Activated naive CD4-positive, alpha-beta T cell treated with anti-CD3 and anti-CD28 coated beads, Interleukin-2, amount 10 ng/mL, durations not matched to agents 7 days and 5 days (primary cell): ENCODE data around the gene SLK.

ENCODE experiments used
- CTCF ChIA-PET: fragments of 350-600 bp; sonication (Branson Sonifier 250); formaldehyde crosslinking; loops from one replicate; lab custom pipeline; 2021; ENCODE audit warnings: antibody characterized with exemption; lab: Charles Lee
- DNase-seq: peaks from one replicate; pipeline ENCODE4 v3.0.0-alpha.2; 2020
- H3K27ac Mint-ChIP-seq: one replicate; pipeline ENCODE4 v1.8.0; 2021; ENCODE audit warnings: mild to moderate bottlenecking, moderate library complexity, mixed read lengths
- H3K27me3 Mint-ChIP-seq: one replicate; pipeline ENCODE4 v1.8.0; 2021; ENCODE audit warnings: mild to moderate bottlenecking, mixed read lengths
- H3K36me3 Mint-ChIP-seq: one replicate; pipeline ENCODE4 v1.8.0; 2021; ENCODE audit warnings: mixed read lengths
- H3K4me1 Mint-ChIP-seq: one replicate; pipeline ENCODE4 v1.8.0; 2021; ENCODE audit warnings: mixed read lengths
- H3K4me3 Mint-ChIP-seq: one replicate; pipeline ENCODE4 v1.8.0; 2021; ENCODE audit warnings: mild to moderate bottlenecking, moderate library complexity, mixed read lengths
- H3K9me3 Mint-ChIP-seq: one replicate; pipeline ENCODE4 v1.8.0; 2021; ENCODE audit warnings: mixed read lengths

The SLK gene

DNA sequence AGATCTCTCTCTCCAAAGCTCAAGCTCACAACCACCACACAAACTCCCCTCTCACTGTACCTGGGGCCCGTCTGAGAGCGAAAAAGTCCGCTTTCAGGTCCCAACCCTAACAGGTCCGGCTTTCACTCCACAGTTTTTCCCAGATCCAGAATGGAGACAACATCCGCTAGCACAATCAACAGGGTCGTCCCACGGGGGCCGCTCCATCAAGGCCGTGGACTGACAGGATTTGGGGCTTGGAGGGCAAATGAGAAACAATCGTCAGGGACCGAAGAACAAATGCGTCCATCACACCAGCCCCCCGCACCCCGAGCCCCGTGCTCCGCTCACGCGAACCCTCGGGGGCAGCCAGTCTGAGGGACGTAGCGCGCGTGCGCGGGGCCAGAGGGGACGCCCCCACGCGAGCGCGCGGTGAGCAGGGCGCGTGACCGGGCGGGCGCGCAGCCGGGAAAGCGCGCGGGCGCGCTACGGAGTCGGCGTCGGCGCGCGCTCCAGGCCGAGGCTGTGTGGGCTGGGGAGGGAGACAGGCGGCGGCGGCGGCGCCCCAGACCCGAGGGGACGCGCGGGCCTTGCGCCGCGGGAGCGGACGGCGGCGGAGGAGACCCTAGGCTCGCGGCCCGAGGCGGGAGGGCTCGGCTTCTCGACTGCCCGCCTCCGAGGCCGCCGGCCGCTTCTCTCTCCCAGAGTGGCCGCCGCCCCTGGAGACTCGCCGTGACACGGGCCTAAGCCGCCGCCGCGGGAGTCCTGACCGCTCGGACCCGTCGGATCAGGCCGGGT, at the start of gene SLK:
Gene SLK (plus strand): TSS at position 470 of the 777 bp plus-strand sequence. CDS start 606 bp downstream, outside the sequence.
- Mint-ChIP-seq H3K36me3 (peaks cover 9% of the 10 kb centered on the region), H3K27me3 (no peaks in the 10 kb centered on the region), H3K4me1 (peaks cover 38% of the 10 kb centered on the region), H3K9me3 (no peaks in the 10 kb centered on the region), H3K27ac (peak within 1 kb of the TSS; percentile 94), H3K4me3 (peak within 1 kb of the TSS; percentile 93)
- CTCF ChIA-PET = interaction anchor here (1.0 to 1.6 kb wide), 2 partner anchors 16 to 59 kb away, joined by 3 to 7 read pairs; no protein-coding TSS in a partner anchor
- DNase-seq = peak; percentile 82

DNA sequence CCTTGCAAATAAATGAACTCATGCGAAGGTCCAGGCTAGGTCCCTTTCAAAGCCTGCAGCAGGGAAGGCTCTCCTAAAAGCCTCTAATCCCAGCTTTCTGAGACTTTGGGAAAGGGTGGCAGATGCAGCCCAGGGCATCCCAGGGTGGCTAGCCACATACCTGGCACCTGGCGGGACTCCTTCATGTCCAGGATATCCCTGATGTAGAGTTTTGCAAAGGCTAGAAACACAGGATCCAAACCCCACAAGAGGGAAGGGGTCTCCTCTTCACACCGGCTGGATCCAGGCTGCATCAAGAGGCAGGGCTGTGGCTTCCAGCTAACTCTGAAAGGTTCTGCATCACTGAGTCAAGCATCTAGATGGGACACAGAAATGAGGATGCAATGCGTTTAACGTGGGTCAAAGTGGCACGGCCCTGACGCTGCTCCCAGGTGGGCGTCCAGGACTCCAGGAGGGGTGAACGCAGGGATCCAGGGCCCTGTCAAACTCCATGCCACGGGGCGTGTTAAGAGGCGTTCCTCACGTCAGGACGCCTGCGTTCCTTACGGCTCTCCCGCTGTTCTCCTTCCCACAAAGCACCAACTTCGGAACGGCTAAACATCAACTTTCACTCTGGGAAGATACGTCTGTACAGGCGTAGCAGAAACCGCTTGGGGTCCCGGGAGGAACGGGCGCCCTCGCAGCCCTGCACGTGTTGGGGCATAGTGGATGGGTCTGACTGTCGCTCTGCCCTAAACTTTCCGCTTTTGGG, 49.5 kb upstream of the SLK start:
- H3K27ac Mint-ChIP-seq = peak overlapping the region; percentile 90
- H3K36me3 Mint-ChIP-seq = peaks cover 41% of the 10 kb centered on the region
- no peaks in the 10 kb centered on the region for H3K27me3 Mint-ChIP-seq
- peak overlapping the region; percentile 84 for H3K4me3 Mint-ChIP-seq
- CTCF ChIA-PET = interaction anchor here (1.4 to 2.4 kb wide), 2 partner anchors 16 to 23 kb away, joined by 3 to 12 read pairs; no protein-coding TSS in a partner anchor
- peak; percentile 50 for DNase-seq
- H3K9me3 Mint-ChIP-seq = peaks cover 7% of the 10 kb centered on the region
- peaks cover 51% of the 10 kb centered on the region for H3K4me1 Mint-ChIP-seq

DNA sequence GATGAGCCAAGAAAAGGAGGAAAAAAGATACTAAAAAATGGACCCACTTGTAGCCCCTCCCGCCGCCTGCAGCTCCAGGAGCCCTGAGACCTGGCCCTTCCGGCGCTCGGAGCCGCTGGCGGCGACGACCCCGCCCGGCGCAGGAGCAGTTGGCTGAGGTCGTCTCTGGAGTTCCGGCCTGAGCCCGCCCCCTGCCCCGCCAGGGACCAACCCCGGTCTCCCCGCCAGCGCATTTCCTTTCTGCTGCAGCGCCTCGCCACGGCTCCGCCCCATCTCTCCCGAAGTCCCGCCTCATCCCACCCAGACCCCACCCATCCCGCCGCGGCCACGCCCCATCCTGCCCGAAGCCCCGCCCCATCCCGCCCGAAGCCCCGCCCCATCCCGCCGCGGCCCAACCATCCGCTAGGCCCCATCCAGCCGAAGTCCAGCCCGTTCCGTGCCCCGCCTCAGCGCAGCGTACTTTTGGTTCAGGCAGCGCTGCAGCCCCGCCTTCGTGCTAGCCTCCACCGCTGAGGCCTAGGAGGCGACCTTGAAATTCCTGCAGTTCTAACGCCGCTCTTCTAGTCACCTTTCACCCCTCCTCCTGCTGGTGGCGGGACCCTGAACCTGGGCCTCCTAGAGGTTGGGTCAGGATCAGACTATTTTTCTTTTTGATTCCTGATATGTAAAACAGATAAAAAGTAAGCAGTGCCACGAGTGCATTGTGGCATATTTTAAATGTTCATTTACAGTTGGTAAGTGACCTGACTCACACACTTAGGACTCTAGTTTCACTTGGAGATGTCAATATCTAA, 48.7 kb upstream of the SLK start, which contains the start of gene STN1:
Gene STN1 (minus strand): TSS at position 132 of the 794 bp plus-strand sequence. CDS start 590 bp downstream, outside the sequence.
- peak; percentile 97 for DNase-seq
- peaks cover 43% of the 10 kb centered on the region for H3K4me1 Mint-ChIP-seq
- H3K27me3 Mint-ChIP-seq = no peaks in the 10 kb centered on the region
- H3K9me3 Mint-ChIP-seq = peaks cover 7% of the 10 kb centered on the region
- peaks cover 33% of the 10 kb centered on the region for H3K36me3 Mint-ChIP-seq
- peak within 1 kb of the TSS; percentile 84 for H3K4me3 Mint-ChIP-seq
- CTCF ChIA-PET = interaction anchor here (1.1 to 2.4 kb wide), 3 partner anchors 17 to 32 kb away, joined by 3 to 12 read pairs (median 3); no protein-coding TSS in a partner anchor
- H3K27ac Mint-ChIP-seq = peak within 1 kb of the TSS; percentile 90

DNA sequence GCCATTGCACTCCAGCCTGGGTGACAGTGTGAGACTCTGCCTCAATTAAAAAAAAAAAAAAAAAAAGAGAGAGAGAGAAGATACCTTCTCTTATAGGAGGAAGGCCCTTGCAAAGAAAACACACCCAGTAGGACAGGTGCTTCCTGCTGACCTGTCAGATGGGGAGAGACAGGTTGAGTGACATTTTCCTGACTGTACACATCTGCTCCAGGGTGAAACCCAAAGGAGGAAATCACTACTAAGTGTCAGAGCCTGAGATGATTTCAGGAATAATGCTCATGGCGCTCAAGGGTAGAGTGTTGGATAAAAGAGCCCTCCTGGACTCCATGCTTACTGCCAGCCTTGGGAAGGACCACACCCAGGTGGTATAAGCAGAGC, 47.3 kb upstream of the SLK start:
- Mint-ChIP-seq H3K9me3 (peaks cover 7% of the 10 kb centered on the region), H3K4me1 (peaks cover 34% of the 10 kb centered on the region), H3K27ac (no peak overlapping the region), H3K4me3 (no peak overlapping the region), H3K36me3 (peaks cover 25% of the 10 kb centered on the region), H3K27me3 (no peaks in the 10 kb centered on the region)
- CTCF ChIA-PET = interaction anchor here (0.5 to 2.3 kb wide), 4 partner anchors 10 to 34 kb away, joined by 3 to 6 read pairs (median 4); no protein-coding TSS in a partner anchor
- DNase-seq = no peak

DNA sequence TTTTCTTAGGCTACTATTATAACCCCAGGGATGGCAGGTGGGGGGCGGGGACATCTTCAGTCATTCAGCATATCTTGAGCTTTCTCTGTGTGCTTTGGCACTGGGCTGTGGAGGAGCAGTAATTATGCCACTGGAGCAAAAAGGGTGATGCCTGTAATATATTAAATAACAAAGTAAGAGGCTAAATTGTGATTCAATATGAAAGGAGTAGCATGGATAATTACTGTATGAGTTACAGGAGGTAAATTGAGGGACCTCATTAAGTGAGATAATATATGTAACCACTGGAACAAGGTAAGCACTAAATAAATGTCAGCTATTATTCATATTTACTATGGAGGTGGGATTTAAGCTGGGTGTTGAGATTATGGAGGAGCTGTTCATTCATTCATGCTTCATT, 45.7 kb upstream of the SLK start:
- no peak for DNase-seq
- no peak overlapping the region for H3K4me3 Mint-ChIP-seq
- H3K27ac Mint-ChIP-seq = no peak overlapping the region
- peaks cover 1% of the 10 kb centered on the region for H3K27me3 Mint-ChIP-seq
- peaks cover 9% of the 10 kb centered on the region for H3K36me3 Mint-ChIP-seq
- CTCF ChIA-PET = interaction anchor here (1.1 to 2.7 kb wide), 11 partner anchors 11 to 201 kb away, joined by 3 to 19 read pairs (median 7); partner anchors contain the start of gene SFR1
- H3K9me3 Mint-ChIP-seq = no peaks in the 10 kb centered on the region
- peaks cover 18% of the 10 kb centered on the region for H3K4me1 Mint-ChIP-seq

DNA sequence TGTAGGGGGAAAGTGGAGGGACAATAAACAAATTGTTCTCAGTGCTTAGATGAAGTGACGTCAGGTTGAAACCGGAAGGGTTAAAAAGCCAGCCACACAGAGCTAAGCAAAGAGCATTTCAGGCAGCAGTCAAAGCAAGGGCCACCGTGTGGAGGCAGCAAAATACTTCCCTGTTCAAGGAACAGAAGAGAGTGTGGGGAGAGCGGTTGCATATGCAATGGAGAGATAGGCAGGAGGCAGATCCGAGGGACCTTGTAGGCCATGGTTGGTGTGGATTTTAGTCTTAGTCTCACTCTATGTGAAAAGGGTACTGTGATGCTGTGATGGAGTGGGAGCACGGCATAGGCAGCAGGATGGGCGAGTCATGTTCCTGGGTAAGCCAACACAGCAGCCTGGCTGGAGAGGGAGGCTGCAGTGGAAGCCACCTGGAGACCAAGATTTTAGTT, 45.2 kb upstream of the SLK start:
- Mint-ChIP-seq H3K4me1 (peaks cover 16% of the 10 kb centered on the region), H3K27ac (no peak overlapping the region), H3K4me3 (no peak overlapping the region), H3K36me3 (peaks cover 7% of the 10 kb centered on the region), H3K27me3 (peaks cover 4% of the 10 kb centered on the region), H3K9me3 (no peaks in the 10 kb centered on the region)
- CTCF ChIA-PET = interaction anchor here (1.1 to 2.7 kb wide), 9 partner anchors 12 to 201 kb away, joined by 3 to 19 read pairs (median 8); partner anchors contain the start of gene SFR1
- peak; percentile 68 for DNase-seq

DNA sequence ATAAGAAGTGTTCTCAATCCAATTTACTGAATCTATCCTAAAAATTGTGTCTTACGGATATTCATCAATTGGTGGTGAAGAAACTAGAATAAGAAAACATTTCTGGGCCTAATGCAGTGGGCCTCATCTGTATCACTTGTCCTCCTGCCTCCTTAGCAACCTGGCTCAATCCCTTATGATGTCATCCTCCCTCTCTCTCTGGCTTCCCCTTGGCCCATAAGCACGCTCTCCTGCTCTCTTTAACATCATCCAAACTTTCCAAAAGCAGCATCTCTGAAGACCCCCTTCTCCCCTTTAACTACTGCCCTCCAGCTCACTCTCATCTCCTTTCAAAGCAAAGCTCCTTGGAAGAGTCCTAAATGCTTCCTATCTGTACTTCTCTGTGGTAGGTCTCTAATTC, 44.3 kb upstream of the SLK start:
- CTCF ChIA-PET = interaction anchor here (2.0 to 2.7 kb wide), 5 partner anchors 13 to 200 kb away, joined by 7 to 19 read pairs (median 14); partner anchors contain the start of gene SFR1
- Mint-ChIP-seq H3K36me3 (peaks cover 2% of the 10 kb centered on the region), H3K4me1 (peaks cover 16% of the 10 kb centered on the region), H3K9me3 (no peaks in the 10 kb centered on the region), H3K27me3 (peaks cover 4% of the 10 kb centered on the region), H3K4me3 (no peak overlapping the region), H3K27ac (no peak overlapping the region)
- DNase-seq = no peak

DNA sequence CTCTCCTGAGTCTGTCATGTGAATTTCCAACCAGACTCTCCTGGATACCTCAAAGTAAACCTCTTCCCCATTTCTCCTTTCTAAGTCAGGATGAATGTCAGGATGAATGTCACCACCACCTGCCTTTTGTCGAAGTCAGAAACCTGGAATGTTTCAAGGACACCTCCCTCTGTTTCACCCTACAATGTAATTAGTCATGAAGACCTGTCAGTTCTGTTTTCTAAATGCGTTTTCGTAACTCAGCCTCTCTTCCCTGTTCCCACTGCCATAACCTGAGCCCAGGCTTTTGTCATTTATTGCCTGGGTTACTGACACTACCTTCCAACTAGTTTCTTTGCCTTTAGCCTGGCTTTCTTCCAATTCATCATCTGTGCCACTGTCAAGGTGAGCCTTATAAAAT, 43.4 kb upstream of the SLK start:
- Mint-ChIP-seq H3K4me3 (no peak overlapping the region), H3K9me3 (no peaks in the 10 kb centered on the region), H3K27me3 (peaks cover 4% of the 10 kb centered on the region), H3K4me1 (peaks cover 14% of the 10 kb centered on the region), H3K27ac (no peak overlapping the region), H3K36me3 (no peaks in the 10 kb centered on the region)
- CTCF ChIA-PET = no interaction called here
- DNase-seq = no peak

DNA sequence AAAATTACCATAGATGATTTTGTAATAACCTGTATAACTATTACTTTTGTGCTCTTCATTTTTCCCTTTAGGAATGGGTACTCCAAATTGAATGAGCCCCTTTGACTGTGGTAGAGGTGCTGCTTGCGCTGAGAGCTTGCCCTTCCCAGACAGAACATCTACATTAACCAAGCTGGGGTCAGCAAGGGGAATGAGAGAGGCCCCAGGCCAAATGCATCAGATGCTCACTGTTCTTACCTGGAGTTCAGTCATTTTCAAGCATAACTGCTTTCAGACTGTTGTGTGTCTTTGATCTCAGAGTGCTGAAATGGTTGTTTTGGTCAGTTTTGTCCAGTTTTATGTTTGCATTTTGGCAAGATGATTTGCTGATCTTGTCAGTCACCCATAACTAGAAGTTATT, 41.3 kb upstream of the SLK start:
- Mint-ChIP-seq H3K27me3 (peaks cover 4% of the 10 kb centered on the region), H3K9me3 (no peaks in the 10 kb centered on the region), H3K4me1 (no peaks in the 10 kb centered on the region), H3K36me3 (no peaks in the 10 kb centered on the region), H3K27ac (no peak overlapping the region), H3K4me3 (no peak overlapping the region)
- no peak for DNase-seq
- CTCF ChIA-PET = no interaction called here

DNA sequence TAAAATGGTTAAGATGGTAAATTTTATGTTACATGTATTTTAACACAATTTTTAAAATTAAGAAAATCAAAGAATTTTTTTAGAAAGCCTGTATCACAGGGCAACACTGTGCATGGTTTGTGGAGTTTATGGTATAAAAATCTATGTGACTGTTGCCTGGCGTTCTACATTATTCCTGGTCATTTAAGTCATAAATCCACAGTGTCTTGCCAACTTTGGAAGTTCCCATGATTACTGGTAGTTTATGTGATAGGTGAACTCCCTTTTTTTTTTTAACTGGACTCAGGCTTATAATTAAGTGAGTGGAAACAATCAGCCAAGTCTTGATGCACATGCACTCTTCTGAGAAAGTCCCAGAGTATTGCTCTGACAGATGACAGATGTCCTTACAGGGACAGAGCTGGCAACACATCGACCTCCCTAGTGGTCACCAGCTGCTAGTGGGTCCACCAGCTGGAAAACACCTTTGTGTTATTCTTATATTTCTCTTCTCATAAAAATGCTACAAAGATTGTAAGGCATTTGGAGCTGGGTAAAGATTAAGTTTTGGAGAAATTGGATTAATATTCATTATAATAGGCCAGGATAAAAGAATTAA, 40.1 kb upstream of the SLK start:
- Mint-ChIP-seq H3K27ac (no peak overlapping the region), H3K9me3 (no peaks in the 10 kb centered on the region), H3K27me3 (peaks cover 7% of the 10 kb centered on the region), H3K4me3 (no peak overlapping the region), H3K36me3 (no peaks in the 10 kb centered on the region), H3K4me1 (no peaks in the 10 kb centered on the region)
- CTCF ChIA-PET = interaction anchor here (1.5 kb wide), 1 partner anchor 39 kb away, joined by 3 read pairs; no protein-coding TSS in a partner anchor
- no peak for DNase-seq

DNA sequence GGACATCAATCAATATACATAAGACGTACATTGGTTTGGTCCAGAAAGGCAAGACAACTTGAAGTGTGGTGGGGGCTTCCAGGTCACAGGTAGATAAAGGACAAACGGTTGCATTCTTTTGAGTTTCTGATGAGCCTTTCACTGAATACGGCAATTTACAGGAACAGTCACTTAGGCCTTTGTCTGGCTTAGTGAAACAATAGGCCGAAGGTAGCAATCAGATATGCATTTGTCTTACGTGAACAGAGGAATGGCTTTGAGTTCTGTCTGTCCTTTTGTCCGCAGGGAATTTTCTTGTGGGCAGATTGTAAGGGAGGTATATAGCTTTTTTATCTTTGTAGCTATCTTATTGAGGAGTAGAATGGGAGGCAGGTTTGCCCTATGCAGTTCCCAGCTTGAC, 38.2 kb upstream of the SLK start:
- Mint-ChIP-seq H3K4me1 (no peaks in the 10 kb centered on the region), H3K27ac (no peak overlapping the region), H3K27me3 (peaks cover 9% of the 10 kb centered on the region), H3K36me3 (no peaks in the 10 kb centered on the region), H3K9me3 (no peaks in the 10 kb centered on the region), H3K4me3 (no peak overlapping the region)
- CTCF ChIA-PET = no interaction called here
- DNase-seq = no peak

DNA sequence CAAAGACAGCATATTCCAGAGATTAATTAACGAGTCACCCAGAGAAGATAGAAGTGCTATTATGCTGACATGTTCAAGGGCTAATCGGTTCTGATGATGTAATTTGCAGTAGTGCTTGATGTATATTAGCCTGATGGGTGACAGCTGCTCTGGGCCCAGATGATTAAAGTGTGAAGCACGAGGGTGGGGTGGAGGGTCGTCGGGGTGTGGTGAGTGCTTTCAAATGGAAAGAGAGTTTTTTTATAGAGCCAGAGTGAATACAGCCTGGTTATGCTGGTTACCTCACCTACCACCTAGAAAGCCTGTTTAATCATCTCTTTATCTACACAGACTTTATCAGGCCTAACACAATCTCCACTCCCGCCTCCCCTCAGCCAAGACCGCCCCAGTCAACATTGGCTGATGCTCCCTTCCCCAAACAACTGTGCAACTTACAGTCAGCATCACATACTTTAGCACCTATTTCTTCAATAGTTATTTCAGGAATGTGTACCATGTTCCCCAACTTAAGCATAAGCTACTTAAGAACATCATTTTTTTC, 37.5 kb upstream of the SLK start:
- no peak for DNase-seq
- Mint-ChIP-seq H3K36me3 (no peaks in the 10 kb centered on the region), H3K27me3 (peaks cover 15% of the 10 kb centered on the region), H3K4me3 (no peak overlapping the region), H3K4me1 (no peaks in the 10 kb centered on the region), H3K9me3 (no peaks in the 10 kb centered on the region), H3K27ac (no peak overlapping the region)
- CTCF ChIA-PET = no interaction called here

DNA sequence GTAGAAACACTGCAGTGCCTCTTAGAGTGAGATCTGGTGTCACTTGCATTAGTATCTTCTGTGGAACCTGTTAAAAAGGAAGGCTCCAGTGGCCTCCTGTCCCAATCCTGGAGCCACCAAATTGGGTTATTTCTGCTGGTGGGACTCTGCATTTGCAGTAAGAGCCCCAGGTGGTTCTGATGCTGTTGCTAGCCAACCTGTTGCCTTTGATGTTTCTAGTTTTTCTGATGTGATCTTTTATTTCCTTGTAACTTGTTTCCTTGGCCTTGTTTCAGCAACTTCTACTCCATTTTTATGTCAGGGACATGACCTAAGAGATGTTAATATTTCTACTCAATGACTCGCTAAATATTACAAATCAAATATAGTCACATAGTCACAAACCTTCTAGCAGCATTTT, 36.5 kb upstream of the SLK start:
- DNase-seq = no peak
- no peaks in the 10 kb centered on the region for H3K36me3 Mint-ChIP-seq
- H3K9me3 Mint-ChIP-seq = no peaks in the 10 kb centered on the region
- no peaks in the 10 kb centered on the region for H3K4me1 Mint-ChIP-seq
- CTCF ChIA-PET = no interaction called here
- H3K27ac Mint-ChIP-seq = no peak overlapping the region
- peaks cover 15% of the 10 kb centered on the region for H3K27me3 Mint-ChIP-seq
- no peak overlapping the region for H3K4me3 Mint-ChIP-seq
